HEK293 (cell line): Measurements from ENCODE around the gene EPS8.

ENCODE experiments used
- BCL6B ChIP-seq: fragments of 450-650 bp; formaldehyde crosslinking; IDR thresholded peaks from 2 replicates; pipeline ENCODE4 v1.5.1; 2017; ENCODE audit warnings: missing biosample characterization, missing genetic modification characterization
- GLI2 ChIP-seq: fragments of 450-650 bp; formaldehyde crosslinking; IDR thresholded peaks from 2 replicates; pipeline ENCODE4; 2017; ENCODE audit warnings: missing biosample characterization, missing genetic modification characterization, low read depth, borderline replicate concordance
- GLIS1 ChIP-seq: fragments of 450-650 bp; formaldehyde crosslinking; IDR thresholded peaks from 2 replicates; pipeline ENCODE4 v1.5.1; 2016; ENCODE audit warnings: missing biosample characterization, missing genetic modification characterization
- GLIS2 ChIP-seq: fragments of 450-650 bp; formaldehyde crosslinking; IDR thresholded peaks from 2 replicates; pipeline ENCODE4 v1.5.1; 2016; ENCODE audit warnings: missing biosample characterization, missing genetic modification characterization
- IKZF3 ChIP-seq: fragments of 450-650 bp; IDR thresholded peaks from 2 replicates; pipeline ENCODE4 v1.5.0; 2018; ENCODE audit warnings: missing biosample characterization, mild to moderate bottlenecking, missing genetic modification characterization, moderate library complexity
- OSR2 ChIP-seq: fragments of 450-650 bp; formaldehyde crosslinking; IDR thresholded peaks from 2 replicates; pipeline ENCODE4 v1.5.1; 2016; ENCODE audit warnings: missing biosample characterization, missing genetic modification characterization
- REPIN1 ChIP-seq: fragments of 450-650 bp; formaldehyde crosslinking; IDR thresholded peaks from 2 replicates; pipeline ENCODE4 v1.5.1; 2017; ENCODE audit warnings: missing biosample characterization, missing genetic modification characterization, low read depth
- REST ChIP-seq: fragments of 450-650 bp; formaldehyde crosslinking; IDR thresholded peaks from 2 replicates; pipeline ENCODE4 v1.5.1; 2016; ENCODE audit warnings: missing biosample characterization, missing genetic modification characterization
- SCRT1 ChIP-seq: fragments of 450-650 bp; formaldehyde crosslinking; IDR thresholded peaks from 2 replicates; pipeline ENCODE4 v1.5.1; 2016; ENCODE audit warnings: missing biosample characterization, missing genetic modification characterization, borderline replicate concordance
- SETDB1 ChIP-seq: IDR thresholded peaks from one replicate; pipeline ENCODE4 v1.6.1; 2017; ENCODE audit warnings: mild to moderate bottlenecking, low read length, moderate library complexity, mixed read lengths; ENCODE audit not compliant: insufficient read length
- SP2 ChIP-seq: fragments of 450-650 bp; formaldehyde crosslinking; IDR thresholded peaks from 2 replicates; pipeline ENCODE4 v1.5.1; 2016; ENCODE audit warnings: missing biosample characterization, missing genetic modification characterization
- ZBTB11 ChIP-seq: fragments of 450-650 bp; formaldehyde crosslinking; conservative IDR thresholded peaks from 2 replicates; pipeline ENCODE4 v1.5.1; 2016; ENCODE audit warnings: low read depth, missing biosample characterization, missing genetic modification characterization
- ZBTB44 ChIP-seq: fragments of 450-650 bp; IDR thresholded peaks from 2 replicates; pipeline ENCODE4 v1.5.1; 2018; ENCODE audit warnings: missing biosample characterization, mild to moderate bottlenecking, missing genetic modification characterization
- ZBTB48 ChIP-seq: fragments of 450-650 bp; formaldehyde crosslinking; IDR thresholded peaks from 2 replicates; pipeline ENCODE4 v1.5.1; 2016; ENCODE audit warnings: missing biosample characterization, missing genetic modification characterization
- ZBTB8A ChIP-seq: fragments of 450-650 bp; formaldehyde crosslinking; IDR thresholded peaks from 2 replicates; pipeline ENCODE4 v1.5.1; 2016; ENCODE audit warnings: missing biosample characterization, missing genetic modification characterization
- ZEB2 ChIP-seq: fragments of 450-650 bp; formaldehyde crosslinking; IDR thresholded peaks from 2 replicates; pipeline ENCODE4 v1.5.1; 2016; ENCODE audit warnings: missing biosample characterization, missing genetic modification characterization
- ZNF133 ChIP-seq: fragments of 450-650 bp; formaldehyde crosslinking; IDR thresholded peaks from 2 replicates; pipeline ENCODE4 v1.5.1; 2016; ENCODE audit warnings: missing biosample characterization, missing genetic modification characterization
- ZNF157 ChIP-seq: fragments of 450-650 bp; formaldehyde crosslinking; IDR thresholded peaks from 2 replicates; pipeline ENCODE4 v1.5.1; 2016; ENCODE audit warnings: missing biosample characterization, missing genetic modification characterization
- ZNF169 ChIP-seq: fragments of 450-650 bp; formaldehyde crosslinking; IDR thresholded peaks from 2 replicates; pipeline ENCODE4 v1.5.1; 2016; ENCODE audit warnings: missing biosample characterization, missing genetic modification characterization
- ZNF19 ChIP-seq: fragments of 450-650 bp; formaldehyde crosslinking; IDR thresholded peaks from 2 replicates; pipeline ENCODE4; 2016; ENCODE audit warnings: missing biosample characterization, missing genetic modification characterization, low read depth
- ZNF211 ChIP-seq: fragments of 450-650 bp; formaldehyde crosslinking; IDR thresholded peaks from 2 replicates; pipeline ENCODE4 v1.5.1; 2016; ENCODE audit warnings: low read depth, missing biosample characterization, missing genetic modification characterization
- ZNF311 ChIP-seq: fragments of 450-650 bp; formaldehyde crosslinking; IDR thresholded peaks from 2 replicates; pipeline ENCODE4 v1.5.1; 2017; ENCODE audit warnings: missing biosample characterization, missing genetic modification characterization, borderline replicate concordance
- ZNF341 ChIP-seq: fragments of 450-650 bp; formaldehyde crosslinking; IDR thresholded peaks from 2 replicates; pipeline ENCODE4; 2016; ENCODE audit warnings: low read depth, missing biosample characterization, missing genetic modification characterization
- ZNF501 ChIP-seq: fragments of 450-650 bp; formaldehyde crosslinking; IDR thresholded peaks from 2 replicates; pipeline ENCODE4 v1.5.1; 2016; ENCODE audit warnings: missing biosample characterization, missing genetic modification characterization
- ZNF530 ChIP-seq: fragments of 450-650 bp; formaldehyde crosslinking; IDR thresholded peaks from 2 replicates; pipeline ENCODE4 v1.5.1; 2016; ENCODE audit warnings: low read depth, missing biosample characterization, missing genetic modification characterization
- ZNF624 ChIP-seq: fragments of 450-650 bp; formaldehyde crosslinking; IDR thresholded peaks from 2 replicates; pipeline ENCODE4 v1.5.1; 2017; ENCODE audit warnings: missing biosample characterization, missing genetic modification characterization
- ZNF629 ChIP-seq: fragments of 450-650 bp; formaldehyde crosslinking; IDR thresholded peaks from 2 replicates; pipeline ENCODE4 v1.5.1; 2017; ENCODE audit warnings: missing biosample characterization, missing genetic modification characterization
- ZNF701 ChIP-seq: fragments of 450-650 bp; formaldehyde crosslinking; IDR thresholded peaks from 2 replicates; pipeline ENCODE4 v1.5.1; 2016; ENCODE audit warnings: missing biosample characterization, missing genetic modification characterization
- ZNF791 ChIP-seq: fragments of 450-650 bp; formaldehyde crosslinking; IDR thresholded peaks from 2 replicates; pipeline ENCODE4 v1.5.1; 2016; ENCODE audit warnings: missing biosample characterization, missing genetic modification characterization
- ZSCAN16 ChIP-seq: fragments of 450-650 bp; formaldehyde crosslinking; IDR thresholded peaks from 2 replicates; pipeline ENCODE4 v1.5.1; 2016; ENCODE audit warnings: missing biosample characterization, missing genetic modification characterization
- ZSCAN18 ChIP-seq: fragments of 450-650 bp; formaldehyde crosslinking; IDR thresholded peaks from 2 replicates; pipeline ENCODE4 v1.5.1; 2016; ENCODE audit warnings: missing biosample characterization, missing genetic modification characterization

EPS8 gene

GRCh38 chr12:15688202-15688736 is 100.9 kb downstream of the EPS8 start (continued):
- TF ChIP-seq ZBTB44 (tag by site-specific recombination) = peak; percentile 80; the same call in 1 of the 2 replicates
- TF ChIP-seq GLI2 = no peak
- TF ChIP-seq ZSCAN18 = no peak
- TF ChIP-seq ZNF629 = peak; percentile 39
- no peak for TF ChIP-seq ZSCAN16
- TF ChIP-seq OSR2 = 0 out of 2 replicates have a peak, but pooled peaks have one; percentile 7
- no peak for TF ChIP-seq ZNF19
- peak; percentile 73 for TF ChIP-seq ZBTB8A (tag by site-specific recombination)
- 0 out of 2 replicates have a peak, but pooled peaks have one; percentile 28 for TF ChIP-seq ZBTB48 (tag by site-specific recombination)
- TF ChIP-seq BCL6B = no peak
- peak; percentile 76 for TF ChIP-seq ZNF501 (tag by site-specific recombination)
- peak; percentile 81 for TF ChIP-seq IKZF3 (tag by site-specific recombination)
- TF ChIP-seq GLIS2 (tag by site-specific recombination) = no peak
- peak; percentile 74 for TF ChIP-seq SP2
- no peak for TF ChIP-seq SCRT1 (tag by site-specific recombination)
- no peak for TF ChIP-seq ZNF169 (tag by site-specific recombination)
- TF ChIP-seq ZNF624 = no peak
- no peak for TF ChIP-seq GLIS1 (tag by site-specific recombination)
- TF ChIP-seq ZNF341 = no peak
- TF ChIP-seq REST (tag by site-specific recombination) = no peak
- no peak for TF ChIP-seq ZNF211 (tag by site-specific recombination)
- no peak for TF ChIP-seq ZNF157
- TF ChIP-seq ZEB2 (tag by site-specific recombination) = no peak
- TF ChIP-seq ZNF791 (tag by site-specific recombination) = no peak
- no peak; the same call in 1 of the 2 replicates for TF ChIP-seq ZBTB11 (tag by site-specific recombination)
- TF ChIP-seq ZNF701 = no peak
- TF ChIP-seq ZNF530 = no peak
- TF ChIP-seq SETDB1 = peak; percentile 14
- no peak for TF ChIP-seq ZNF133 (tag by site-specific recombination)
- TF ChIP-seq ZNF311 = no peak
- TF ChIP-seq REPIN1 = peak; percentile 18; the same call in 1 of the 2 replicates
